Endodermal cell (in vitro differentiated cells): Measurements from ENCODE around the gene LILRB3. TPM values are rescaled to one million over a fixed set of nuclear protein-coding genes. Genes with fewer than 3 reads are reported as not detected.
A peak's percentile ranks its signal among the peaks of the same experiment; 100 is the strongest.

Experiments used
- DNase-seq: peaks from one replicate; pipeline ENCODE4 v3.0.0-alpha.2; 2017
- H3K27ac ChIP-seq: 2 replicates; pipeline ENCODE4 v1.5.1; 2013; ENCODE audit warnings: mild to moderate bottlenecking, low read depth, low read length, moderate library complexity
- H3K27me3 ChIP-seq: 2 replicates; pipeline ENCODE4 v1.6.1; 2013; ENCODE audit warnings: mild to moderate bottlenecking, low read length, moderate library complexity; ENCODE audit not compliant: insufficient read depth, control insufficient read depth, poor library complexity, severe bottlenecking
- H3K36me3 ChIP-seq: 2 replicates; pipeline ENCODE4 v1.7.0; 2013; ENCODE audit warnings: mild to moderate bottlenecking, low read length, moderate library complexity; ENCODE audit not compliant: control insufficient read depth, insufficient read depth
- H3K4me1 ChIP-seq: one replicate; pipeline ENCODE4 v1.7.0; 2013; ENCODE audit warnings: low read length; ENCODE audit not compliant: control insufficient read depth, insufficient read depth
- H3K4me3 ChIP-seq: 2 replicates; pipeline ENCODE4 v1.5.1; 2013; ENCODE audit warnings: mild to moderate bottlenecking, low read length, moderate library complexity
- H3K9ac ChIP-seq: 2 replicates; pipeline ENCODE4 v1.6.1; 2013; ENCODE audit warnings: mild to moderate bottlenecking, low read length, moderate library complexity; ENCODE audit not compliant: poor library complexity, severe bottlenecking; ENCODE audit errors: extremely low read depth
- H3K9me3 ChIP-seq: 2 replicates; pipeline ENCODE4 v1.6.1; 2013; ENCODE audit warnings: mild to moderate bottlenecking, low read length, moderate library complexity; ENCODE audit not compliant: control insufficient read depth
- H3K27ac Mint-ChIP-seq: 2 replicates; pipeline ENCODE4 v1.8.0; 2020; ENCODE audit warnings: mixed read lengths
- H3K27me3 Mint-ChIP-seq: 2 replicates; pipeline ENCODE4 v1.8.0; 2021; ENCODE audit warnings: mild to moderate bottlenecking, mixed read lengths; ENCODE audit not compliant: insufficient read depth
- H3K36me3 Mint-ChIP-seq: 2 replicates; pipeline ENCODE4 v1.8.0; 2020; ENCODE audit warnings: low read depth, mixed read lengths
- H3K4me1 Mint-ChIP-seq: 2 replicates; pipeline ENCODE4 v1.8.0; 2020; ENCODE audit warnings: mixed read lengths
- H3K4me3 Mint-ChIP-seq: 2 replicates; pipeline ENCODE4 v1.8.0; 2020; ENCODE audit warnings: mild to moderate bottlenecking, moderate library complexity, mixed read lengths
- H3K9me3 Mint-ChIP-seq: 2 replicates; pipeline ENCODE4 v1.8.0; 2020; ENCODE audit warnings: mild to moderate bottlenecking, mixed read lengths
- WGBS, 2 experiments: methylation state at CpG; one replicate each; pipeline versions ENCODE4 v1.1.5 to v1.1.7; 2013; ENCODE audit warnings: missing lambda C conversion rate in 2 of 2, mixed read lengths in 1 of 2; ENCODE audit not compliant: insufficient coverage in 1 of 2, insufficient read length in 1 of 2; 5-methylcytosine and 5-hydroxymethylcytosine counted together
- total RNA-seq, 2 donors: library from RNA; stranded (reverse); fragmentation: NEBNext Ultra II Directional in 1 of 2; extraction: Animal tissue kit (Norgen Biotek cat#: 25700) in 1 of 2; gene quantifications; 2 replicates in 1 of 2; 3 replicates in 1 of 2; pipeline ENCODE4 v1.2.1, GENCODE V29; 2021
- TF ChIP-seq, protein P1 (sequence below): fragments of 200-600 bp; sonication (generic); conservative IDR thresholded peaks from 2 replicates; pipeline ENCODE4 v1.5.0; 2021; ENCODE audit warnings: antibody characterized with exemption, mild to moderate bottlenecking

Gene LILRB3
- total RNA-seq, 2 donors from 2014 or later = not detected

DNA sequence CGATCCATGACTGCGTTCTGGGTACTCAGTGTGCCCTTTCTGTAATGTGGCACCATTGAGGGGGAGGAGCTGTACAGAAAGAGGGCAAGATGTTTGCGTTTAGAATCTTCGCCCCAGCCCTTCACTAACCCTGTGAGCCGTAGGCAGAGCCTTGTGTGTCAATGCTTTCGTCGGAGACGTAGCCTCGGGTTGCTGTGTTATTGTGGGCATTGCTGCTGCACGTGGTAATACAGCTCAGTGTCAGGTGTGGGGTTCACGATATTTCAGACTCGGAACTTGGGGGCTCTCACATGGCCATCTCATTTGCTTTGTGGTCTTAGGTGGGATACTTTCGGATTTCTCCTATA, 16.0 kb downstream of the LILRB3 start:
- Mint-ChIP-seq H3K27me3 (no peaks in the 10 kb centered on the region), H3K4me3 (no peak overlapping the region), H3K36me3 (peaks cover 76% of the 10 kb centered on the region), H3K9me3 (no peaks in the 10 kb centered on the region), H3K4me1 (peaks cover 50% of the 10 kb centered on the region), H3K27ac (no peak overlapping the region)
- no peaks in the 10 kb centered on the region for H3K9me3 ChIP-seq
- H3K4me3 ChIP-seq = no peak overlapping the region
- no peak for DNase-seq
- no peaks in the 10 kb centered on the region for H3K27me3 ChIP-seq
- peaks cover 16% of the 10 kb centered on the region for H3K4me1 ChIP-seq
- peaks cover 59% of the 10 kb centered on the region for H3K36me3 ChIP-seq
- no peak overlapping the region for H3K27ac ChIP-seq
- TF ChIP-seq, protein P1, sequence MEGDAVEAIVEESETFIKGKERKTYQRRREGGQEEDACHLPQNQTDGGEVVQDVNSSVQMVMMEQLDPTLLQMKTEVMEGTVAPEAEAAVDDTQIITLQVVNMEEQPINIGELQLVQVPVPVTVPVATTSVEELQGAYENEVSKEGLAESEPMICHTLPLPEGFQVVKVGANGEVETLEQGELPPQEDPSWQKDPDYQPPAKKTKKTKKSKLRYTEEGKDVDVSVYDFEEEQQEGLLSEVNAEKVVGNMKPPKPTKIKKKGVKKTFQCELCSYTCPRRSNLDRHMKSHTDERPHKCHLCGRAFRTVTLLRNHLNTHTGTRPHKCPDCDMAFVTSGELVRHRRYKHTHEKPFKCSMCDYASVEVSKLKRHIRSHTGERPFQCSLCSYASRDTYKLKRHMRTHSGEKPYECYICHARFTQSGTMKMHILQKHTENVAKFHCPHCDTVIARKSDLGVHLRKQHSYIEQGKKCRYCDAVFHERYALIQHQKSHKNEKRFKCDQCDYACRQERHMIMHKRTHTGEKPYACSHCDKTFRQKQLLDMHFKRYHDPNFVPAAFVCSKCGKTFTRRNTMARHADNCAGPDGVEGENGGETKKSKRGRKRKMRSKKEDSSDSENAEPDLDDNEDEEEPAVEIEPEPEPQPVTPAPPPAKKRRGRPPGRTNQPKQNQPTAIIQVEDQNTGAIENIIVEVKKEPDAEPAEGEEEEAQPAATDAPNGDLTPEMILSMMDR = no peak
- H3K9ac ChIP-seq = no peak overlapping the region
- WGBS, 2 experiments = 89 to 95% methylated on average over 10 to 13 of the region's 13 CpGs

DNA sequence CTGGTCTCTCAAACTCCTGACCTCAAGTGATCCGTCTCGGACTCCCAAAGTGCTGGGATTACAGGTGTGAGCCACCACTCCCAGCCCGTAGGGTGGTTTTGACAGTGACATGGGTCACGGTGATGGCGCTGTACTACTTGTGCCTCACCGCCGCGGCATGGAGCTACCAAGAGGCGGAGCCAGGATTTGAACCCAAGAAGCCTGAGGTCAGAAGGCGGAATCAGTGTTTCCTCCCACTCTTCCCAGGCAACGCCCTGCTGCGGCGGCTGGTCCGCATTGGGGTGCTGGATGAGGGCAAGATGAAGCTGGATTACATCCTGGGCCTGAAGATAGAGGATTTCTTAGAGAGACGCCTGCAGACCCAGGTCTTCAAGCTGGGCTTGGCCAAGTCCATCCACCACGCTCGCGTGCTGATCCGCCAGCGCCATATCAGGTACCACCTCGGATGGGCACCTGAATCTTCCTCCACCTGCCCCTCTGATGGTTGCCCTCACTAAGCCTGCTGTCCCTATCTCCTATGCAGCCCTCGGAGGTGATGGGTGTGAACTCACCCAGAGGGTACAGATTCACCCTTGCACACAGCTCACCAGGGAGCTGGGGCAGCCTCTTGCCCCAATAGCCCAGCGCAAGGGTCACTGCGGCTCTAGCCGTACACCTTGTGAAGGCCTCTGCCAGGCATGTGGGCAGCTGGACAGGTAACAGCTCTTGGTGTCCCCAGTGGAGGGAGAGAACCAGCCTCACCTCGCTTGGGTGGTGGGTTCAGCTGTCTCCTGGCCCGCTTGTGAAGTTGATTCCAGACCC, 16.6 kb downstream of the LILRB3 start:
- H3K9me3 Mint-ChIP-seq = no peaks in the 10 kb centered on the region
- 96 to 99% methylated on average over 17 to 27 of the region's 27 CpGs for WGBS, 2 experiments
- peaks cover 79% of the 10 kb centered on the region for H3K36me3 Mint-ChIP-seq
- Histone ChIP-seq H3K36me3 (peaks cover 65% of the 10 kb centered on the region), H3K9me3 (no peaks in the 10 kb centered on the region), H3K4me3 (no peak overlapping the region), H3K4me1 (peaks cover 16% of the 10 kb centered on the region), H3K9ac (no peak overlapping the region), H3K27me3 (no peaks in the 10 kb centered on the region), H3K27ac (no peak overlapping the region)
- no peak overlapping the region for H3K27ac Mint-ChIP-seq
- H3K4me1 Mint-ChIP-seq = peaks cover 54% of the 10 kb centered on the region
- no peaks in the 10 kb centered on the region for H3K27me3 Mint-ChIP-seq
- TF ChIP-seq, protein P1 = no peak
- DNase-seq = no peak
- no peak overlapping the region for H3K4me3 Mint-ChIP-seq

DNA sequence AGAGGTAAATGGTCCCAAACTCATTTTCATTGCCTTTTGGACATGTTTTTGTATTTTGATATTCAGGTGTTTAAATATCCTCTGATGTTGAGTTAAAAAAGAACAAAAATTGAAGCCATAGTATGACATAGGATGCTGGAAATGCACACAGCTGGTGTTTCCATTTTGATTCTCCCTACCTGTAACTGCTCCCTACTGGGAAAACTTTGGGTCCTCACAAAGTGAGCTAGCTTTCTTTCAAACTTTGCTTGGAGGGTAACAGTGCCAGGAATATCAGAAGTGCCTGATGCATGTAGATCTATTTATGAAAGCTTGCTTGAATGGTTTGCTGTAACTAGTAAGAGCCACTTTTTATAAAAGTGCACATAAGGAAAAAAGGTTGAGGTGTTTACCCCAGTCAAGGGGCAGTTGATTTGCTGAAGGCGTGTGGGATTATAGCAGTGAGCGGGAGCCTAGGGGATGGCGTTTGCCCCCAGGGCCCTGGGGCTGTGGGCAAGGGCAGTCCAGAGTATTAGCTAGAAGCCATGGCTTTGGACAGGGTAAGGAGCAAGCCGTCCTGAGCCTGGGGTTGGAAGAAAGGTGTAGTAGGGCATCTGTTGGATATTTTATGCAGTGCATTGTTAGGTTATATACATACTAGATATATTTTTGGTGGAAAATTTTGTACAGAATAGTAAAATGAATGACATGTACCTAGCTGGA, 17.9 kb downstream of the LILRB3 start:
- peaks cover 75% of the 10 kb centered on the region for H3K36me3 Mint-ChIP-seq
- no peaks in the 10 kb centered on the region for H3K27me3 Mint-ChIP-seq
- peak overlapping the region; percentile 93 for H3K4me3 Mint-ChIP-seq
- Histone ChIP-seq H3K27me3 (no peaks in the 10 kb centered on the region), H3K27ac (no peak overlapping the region), H3K4me1 (peaks cover 16% of the 10 kb centered on the region), H3K9me3 (no peaks in the 10 kb centered on the region), H3K36me3 (peaks cover 68% of the 10 kb centered on the region), H3K4me3 (peak overlapping the region; percentile 98), H3K9ac (no peak overlapping the region)
- no peaks in the 10 kb centered on the region for H3K9me3 Mint-ChIP-seq
- 91 to 100% methylated on average over 2 to 4 of the region's 4 CpGs for WGBS, 2 experiments
- peaks cover 52% of the 10 kb centered on the region for H3K4me1 Mint-ChIP-seq
- no peak for DNase-seq
- TF ChIP-seq, protein P1 = no peak
- no peak overlapping the region for H3K27ac Mint-ChIP-seq
